Retinal pigment epithelial cell (primary cell): ENCODE data around the gene USP43.

Experiments used
- DNase-seq: peaks from one replicate; pipeline ENCODE4 v3.0.0-alpha.2; 2010; ENCODE audit warnings: low read depth
- H3K4me3 ChIP-seq: 2 replicates; pipeline ENCODE4 v1.5.1; 2011; ENCODE audit warnings: mild to moderate bottlenecking, low read length, control low read depth, moderate library complexity
- CTCF ChIP-seq: conservative IDR thresholded peaks from 2 replicates; pipeline ENCODE4 v1.5.1; 2011; ENCODE audit warnings: low read depth, low read length, control low read depth, inconsistent platforms

The USP43 gene

GRCh38 chr17:9676084-9676483, 30.8 kb downstream of the USP43 start:
- DNase-seq: no peak
- TF ChIP-seq CTCF: peak; percentile 33

GRCh38 chr17:9676820-9677310, 31.5 kb downstream of the USP43 start:
- DNase-seq: peak; percentile 27
- no peak overlapping the region for H3K4me3 ChIP-seq
- TF ChIP-seq CTCF: no peak

More at GRCh38 chr17:9676084-9676483, 30.8 kb downstream of the USP43 start:
- H3K4me3 ChIP-seq: no peak overlapping the region

- no peak for TF ChIP-seq CTCF
- no peak for DNase-seq
Measured at GRCh38 chr17:9677411-9677810, 32.1 kb downstream of the USP43 start.

GRCh38 chr17:9677896-9678295, 32.6 kb downstream of the USP43 start:
- no peak for TF ChIP-seq CTCF
- H3K4me3 ChIP-seq: no peak overlapping the region
- DNase-seq: no peak

More at GRCh38 chr17:9677411-9677810, 32.1 kb downstream of the USP43 start:
- H3K4me3 ChIP-seq: no peak overlapping the region

GRCh38 chr17:9684955-9685621, 39.8 kb downstream of the USP43 start:
- DNase-seq: no peak
- no peak overlapping the region for H3K4me3 ChIP-seq
- TF ChIP-seq CTCF: no peak

GRCh38 chr17:9693755-9694154, 48.4 kb downstream of the USP43 start:
- no peak overlapping the region for H3K4me3 ChIP-seq
- no peak for TF ChIP-seq CTCF
- no peak for DNase-seq
